Fibroblast of skin of scalp (primary cell): ENCODE measurements around the gene SATL1.
"Not testable (repeated sequence)": the region's sequence is repeated elsewhere in the genome, so short reads cannot be mapped to it uniquely, and the experiment has no call there.

Experiments used
- DNase-seq: peaks from one replicate; pipeline ENCODE4 v3.0.0-alpha.2; 2013

SATL1 gene

GRCh38 chrX:85108165-85108564 is 135.4 kb downstream of the SATL1 start:
- no peak for DNase-seq

- no peak for DNase-seq
Observed at GRCh38 chrX:85107407-85107806, 136.2 kb downstream of the SATL1 start.

- no peak for DNase-seq
Observed at GRCh38 chrX:85089321-85089840, 154.2 kb downstream of the SATL1 start.

GRCh38 chrX:85084770-85085393 is 158.7 kb downstream of the SATL1 start:
- DNase-seq, result peak; percentile 14

GRCh38 chrX:85077247-85077646 is 166.3 kb downstream of the SATL1 start:
- not testable (repeated sequence) for DNase-seq

GRCh38 chrX:85065512-85066198 is 177.9 kb downstream of the SATL1 start:
- no peak for DNase-seq

- peak; percentile 87 for DNase-seq
Observed at GRCh38 chrX:85052636-85053343, 190.8 kb downstream of the SATL1 start.

- peak; percentile 56 for DNase-seq
Observed at GRCh38 chrX:85052205-85052604, 191.4 kb downstream of the SATL1 start.

GRCh38 chrX:85051627-85052026 is 192.0 kb downstream of the SATL1 start:
- DNase-seq, result no peak
